Measurements from ENCODE around the gene C5orf15. TPM values are rescaled to one million over a fixed set of nuclear protein-coding genes. Genes with fewer than 3 reads are reported as not detected.

Gene C5orf15
- total RNA-seq, 1 donor from 2014 or later = 31.1 TPM

DNA sequence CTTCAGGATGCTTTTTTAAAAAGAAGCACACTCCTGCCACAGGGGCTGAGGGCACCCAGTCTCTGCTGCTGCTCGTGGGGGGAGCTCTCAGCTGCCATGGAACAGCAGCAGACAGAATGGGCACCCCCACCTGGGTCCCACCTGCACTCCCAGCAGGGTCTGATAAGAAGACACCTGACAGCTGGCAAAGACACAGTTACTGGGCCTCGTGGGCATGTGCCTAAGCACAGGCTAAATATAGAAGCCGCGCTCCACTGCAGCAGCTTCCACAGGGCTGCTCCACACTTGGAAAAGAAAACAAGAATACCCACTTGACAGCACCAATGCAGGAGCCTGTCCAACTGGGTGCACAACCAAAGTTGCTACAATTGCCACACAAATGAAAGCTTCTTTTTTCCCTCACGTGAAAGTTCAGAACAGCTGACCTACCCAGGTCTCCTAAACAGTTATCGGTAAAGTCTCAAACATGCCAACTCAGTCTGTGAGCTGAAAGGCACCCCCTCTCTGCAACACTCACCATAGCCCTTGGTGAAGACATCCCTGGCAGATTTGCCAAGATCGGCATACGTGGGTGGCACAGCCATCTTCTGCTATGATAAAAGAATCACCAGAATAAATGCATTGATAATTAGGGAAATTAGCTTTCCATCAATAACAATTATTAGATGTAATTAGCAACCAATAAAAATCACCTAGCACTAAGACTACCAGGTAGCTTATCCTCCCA, 24.2 kb upstream of the C5orf15 start:
- DNase-seq (no peak), ATAC-seq (peak; percentile 46 to 54)
- Histone ChIP-seq H3K4me3 (no peak overlapping the region), H3K36me3 (peaks cover 37% of the 10 kb centered on the region), H3K4me1 (peaks cover 49% of the 10 kb centered on the region), H3K27ac (no peak overlapping the region), H3K27me3 (ENCODE audit: low read depth) (no peaks in the 10 kb centered on the region), H3K9me3 (no peaks in the 10 kb centered on the region)
- TF ChIP-seq, protein P1, sequence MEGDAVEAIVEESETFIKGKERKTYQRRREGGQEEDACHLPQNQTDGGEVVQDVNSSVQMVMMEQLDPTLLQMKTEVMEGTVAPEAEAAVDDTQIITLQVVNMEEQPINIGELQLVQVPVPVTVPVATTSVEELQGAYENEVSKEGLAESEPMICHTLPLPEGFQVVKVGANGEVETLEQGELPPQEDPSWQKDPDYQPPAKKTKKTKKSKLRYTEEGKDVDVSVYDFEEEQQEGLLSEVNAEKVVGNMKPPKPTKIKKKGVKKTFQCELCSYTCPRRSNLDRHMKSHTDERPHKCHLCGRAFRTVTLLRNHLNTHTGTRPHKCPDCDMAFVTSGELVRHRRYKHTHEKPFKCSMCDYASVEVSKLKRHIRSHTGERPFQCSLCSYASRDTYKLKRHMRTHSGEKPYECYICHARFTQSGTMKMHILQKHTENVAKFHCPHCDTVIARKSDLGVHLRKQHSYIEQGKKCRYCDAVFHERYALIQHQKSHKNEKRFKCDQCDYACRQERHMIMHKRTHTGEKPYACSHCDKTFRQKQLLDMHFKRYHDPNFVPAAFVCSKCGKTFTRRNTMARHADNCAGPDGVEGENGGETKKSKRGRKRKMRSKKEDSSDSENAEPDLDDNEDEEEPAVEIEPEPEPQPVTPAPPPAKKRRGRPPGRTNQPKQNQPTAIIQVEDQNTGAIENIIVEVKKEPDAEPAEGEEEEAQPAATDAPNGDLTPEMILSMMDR (IDR thresholded peaks at IDR 0.05) = no peak
- intact Hi-C loops (cut with DNase I) = no loop called here

DNA sequence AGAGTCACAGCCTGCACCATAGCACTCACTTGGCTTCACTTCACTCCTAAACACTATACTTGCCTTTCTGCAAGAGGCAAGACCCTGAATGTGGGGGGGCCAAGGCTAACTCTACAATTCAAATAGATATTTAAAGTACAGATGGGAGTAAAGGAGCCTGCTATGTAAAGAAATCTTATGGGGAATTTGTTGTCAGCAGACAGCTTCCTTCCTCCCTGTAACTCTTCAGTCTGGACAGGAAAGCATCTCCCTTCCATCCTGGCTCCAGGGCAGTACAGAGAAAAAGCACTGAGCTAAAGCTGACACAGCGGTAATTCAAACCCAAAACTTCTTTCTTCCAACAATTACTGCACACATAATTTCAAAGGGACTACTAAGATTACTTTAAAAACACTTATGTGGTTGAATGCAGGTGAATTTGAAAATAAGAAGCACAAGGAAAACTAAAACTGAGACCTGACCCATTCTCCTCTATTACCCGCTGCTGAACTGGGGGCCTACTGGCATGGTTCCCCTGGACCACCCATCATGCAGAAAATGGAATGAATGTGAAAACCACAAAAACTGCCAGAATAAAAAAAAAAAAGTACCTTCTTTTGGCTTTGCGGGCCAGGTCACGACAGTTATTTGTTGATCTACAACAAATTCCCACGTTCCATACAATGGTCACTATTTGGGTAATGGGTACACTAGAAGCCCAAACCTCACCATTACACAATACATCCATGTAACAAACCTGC, 22.9 kb upstream of the C5orf15 start:
- Histone ChIP-seq H3K4me3 (no peak overlapping the region), H3K27me3 (ENCODE audit: low read depth) (no peaks in the 10 kb centered on the region), H3K4me1 (peaks cover 40% of the 10 kb centered on the region), H3K27ac (no peak overlapping the region), H3K36me3 (peaks cover 50% of the 10 kb centered on the region), H3K9me3 (no peaks in the 10 kb centered on the region)
- intact Hi-C loops (cut with DNase I) = no loop called here
- ATAC-seq (no peak), DNase-seq (no peak)
- TF ChIP-seq, protein P1 (IDR thresholded peaks at IDR 0.05) = no peak

DNA sequence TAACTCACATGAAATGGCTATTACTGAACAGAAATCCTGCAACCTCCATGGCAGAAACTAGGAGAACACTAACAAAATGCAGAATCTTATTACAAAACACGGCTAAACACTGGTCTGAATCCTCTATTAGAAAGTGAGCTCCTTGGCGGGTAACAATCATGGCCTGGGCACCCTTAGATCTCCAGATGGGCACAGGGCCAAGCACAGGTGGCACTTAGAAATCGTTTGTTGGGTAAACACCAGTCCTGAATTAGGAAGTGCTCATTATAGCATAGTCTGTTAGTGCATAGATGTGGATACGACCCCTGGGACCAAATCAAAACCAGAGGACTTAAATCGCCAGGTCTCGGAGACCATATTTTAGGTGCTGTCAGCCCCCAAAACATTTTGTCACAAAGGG, 22.0 kb upstream of the C5orf15 start:
- Histone ChIP-seq H3K27ac (no peak overlapping the region), H3K4me1 (peaks cover 31% of the 10 kb centered on the region), H3K4me3 (no peak overlapping the region), H3K27me3 (ENCODE audit: low read depth) (no peaks in the 10 kb centered on the region), H3K36me3 (peaks cover 59% of the 10 kb centered on the region), H3K9me3 (no peaks in the 10 kb centered on the region)
- no peak for DNase-seq
- TF ChIP-seq, protein P1 (IDR thresholded peaks at IDR 0.05) = no peak
- intact Hi-C loops (cut with DNase I) = no loop called here
- ATAC-seq = no peak

DNA sequence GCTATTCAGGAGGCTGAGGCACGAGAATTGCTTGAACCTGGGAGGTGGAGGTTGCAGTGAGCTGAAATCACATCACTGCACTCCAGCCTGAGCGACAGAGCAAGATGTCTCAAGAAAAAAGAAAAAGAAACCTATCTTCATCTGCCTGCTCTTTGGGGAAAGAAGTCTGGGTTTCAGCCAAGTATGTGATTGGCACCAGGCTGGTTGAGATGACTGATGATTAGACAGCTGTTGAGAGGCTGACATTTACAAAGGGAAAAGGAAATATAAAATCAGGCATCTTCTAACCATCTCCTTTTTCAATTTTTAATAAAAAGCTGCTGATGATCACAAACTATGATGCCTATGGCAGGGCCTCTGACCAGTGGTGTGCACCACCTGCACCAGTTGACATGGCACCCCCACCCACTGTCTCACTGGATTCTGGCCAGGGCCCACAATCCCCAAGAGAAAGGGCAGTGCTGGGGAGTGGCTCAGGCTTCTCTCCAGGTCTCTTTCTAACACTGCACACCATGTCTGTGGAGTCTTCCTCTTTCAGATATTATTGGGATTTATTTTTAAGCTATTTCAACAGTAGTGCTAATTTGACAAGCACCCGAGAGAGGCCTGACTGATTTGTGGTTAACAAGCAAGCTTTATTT, 17.2 kb upstream of the C5orf15 start:
- Histone ChIP-seq H3K36me3 (peaks cover 94% of the 10 kb centered on the region), H3K27me3 (ENCODE audit: low read depth) (no peaks in the 10 kb centered on the region), H3K9me3 (no peaks in the 10 kb centered on the region), H3K4me3 (no peak overlapping the region), H3K4me1 (no peaks in the 10 kb centered on the region), H3K27ac (no peak overlapping the region)
- TF ChIP-seq, protein P1 (IDR thresholded peaks at IDR 0.05) = no peak
- intact Hi-C loops (cut with DNase I) = no loop called here
- DNase-seq (no peak), ATAC-seq (peak in 1 of 2 donors; percentile 19)

DNA sequence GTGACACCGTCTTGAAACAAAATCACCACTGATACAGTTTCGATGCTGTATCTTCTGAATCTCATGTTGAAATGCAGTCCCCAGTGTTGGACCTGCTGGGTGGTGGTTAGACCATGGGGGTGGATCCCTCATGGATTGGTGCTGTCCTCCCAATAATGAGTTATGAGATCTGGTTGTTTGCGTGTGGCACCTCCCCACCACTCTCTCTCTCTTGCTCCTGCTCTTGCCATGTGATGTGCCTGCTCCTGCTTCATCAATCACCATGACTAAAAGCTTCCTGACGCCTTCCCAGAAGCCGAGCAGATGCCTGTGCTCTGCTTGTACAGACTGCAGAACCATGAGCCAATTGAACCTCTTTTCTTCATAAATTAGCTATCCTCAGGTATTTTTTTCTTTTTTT, 15.2 kb upstream of the C5orf15 start:
- no peak overlapping the region for H3K4me3 ChIP-seq
- ATAC-seq (no peak), DNase-seq (no peak)
- H3K27me3 ChIP-seq (ENCODE audit: low read depth) = no peaks in the 10 kb centered on the region
- no peak overlapping the region for H3K27ac ChIP-seq
- intact Hi-C loops (cut with DNase I) = no loop called here
- H3K9me3 ChIP-seq = no peaks in the 10 kb centered on the region
- TF ChIP-seq, protein P1 (IDR thresholded peaks at IDR 0.05) = no peak
- no peaks in the 10 kb centered on the region for H3K4me1 ChIP-seq
- peaks cover 93% of the 10 kb centered on the region for H3K36me3 ChIP-seq

Data from lower lobe of right lung (tissue), 2 donors.